MCF 10A (cell line): ENCODE data around the gene STX17. TPM values are rescaled to one million over a fixed set of nuclear protein-coding genes. Genes with fewer than 3 reads are reported as not detected.

ENCODE experiments used
- BruUV-seq: library from RNA; stranded (reverse); fragments of 400-500 nt; replicated peaks from 2 replicates; lab custom pipeline; 2021; lab: Mats Ljungman, UMichigan
- CTCF ChIA-PET: fragments of 300-600 bp; sonication (Branson Sonifier 250); formaldehyde crosslinking; extraction: SDS; loops from one replicate; lab custom pipeline; 2021; ENCODE audit warnings: antibody characterized with exemption, inconsistent platforms; lab: Yijun Ruan, JAX
- POLR2A ChIA-PET: fragments of 300-600, 350-650 bp; sonication (Branson Sonifier 250); formaldehyde crosslinking; extraction: SDS; loops from one replicate; lab custom pipeline; 2020; ENCODE audit warnings: antibody characterized with exemption, inconsistent platforms; lab: Yijun Ruan, JAX
- DNase-seq: peaks from one replicate; pipeline ENCODE4 v3.0.0-alpha.2; 2018; ENCODE audit not compliant: unreplicated experiment
- H3K27ac Mint-ChIP-seq: one replicate; pipeline ENCODE4 v1.8.0; 2022; ENCODE audit warnings: mild to moderate bottlenecking, low read depth, mixed read lengths; ENCODE audit not compliant: unreplicated experiment
- H3K27me3 Mint-ChIP-seq: one replicate; pipeline ENCODE4 v1.8.0; 2022; ENCODE audit warnings: mixed read lengths; ENCODE audit not compliant: insufficient read depth, unreplicated experiment
- H3K36me3 Mint-ChIP-seq: one replicate; pipeline ENCODE4 v1.8.0; 2022; ENCODE audit warnings: mild to moderate bottlenecking, moderate library complexity, mixed read lengths; ENCODE audit not compliant: insufficient read depth, unreplicated experiment
- H3K4me1 Mint-ChIP-seq: one replicate; pipeline ENCODE4 v1.8.0; 2022; ENCODE audit warnings: mixed read lengths; ENCODE audit not compliant: insufficient read depth, unreplicated experiment
- H3K4me3 Mint-ChIP-seq: one replicate; pipeline ENCODE4 v1.8.0; 2022; ENCODE audit warnings: mild to moderate bottlenecking, moderate library complexity, mixed read lengths; ENCODE audit not compliant: unreplicated experiment
- H3K9me3 Mint-ChIP-seq: one replicate; pipeline ENCODE4 v1.8.0; 2022; ENCODE audit warnings: mixed read lengths; ENCODE audit not compliant: unreplicated experiment
- intact Hi-C: fragments of 100-400 bp; cut with micrococcal nuclease; formaldehyde crosslinking; loops from 2 replicates; pipeline ENCODE4 v1.14.1; 2022
- total RNA-seq: library from RNA; stranded (reverse); gene quantifications from 2 replicates; pipeline ENCODE4 v1.2.3, GENCODE V29; 2022
- TF ChIP-seq, protein P1 (sequence below): fragments of 200-600 bp; IDR thresholded peaks from one replicate; pipeline ENCODE4 v1.8.0; 2022; ENCODE audit warnings: antibody characterized with exemption, mild to moderate bottlenecking; ENCODE audit not compliant: unreplicated experiment

The STX17 gene
- total RNA-seq, 1 experiment from 2014 or later = 32.4 TPM

DNA sequence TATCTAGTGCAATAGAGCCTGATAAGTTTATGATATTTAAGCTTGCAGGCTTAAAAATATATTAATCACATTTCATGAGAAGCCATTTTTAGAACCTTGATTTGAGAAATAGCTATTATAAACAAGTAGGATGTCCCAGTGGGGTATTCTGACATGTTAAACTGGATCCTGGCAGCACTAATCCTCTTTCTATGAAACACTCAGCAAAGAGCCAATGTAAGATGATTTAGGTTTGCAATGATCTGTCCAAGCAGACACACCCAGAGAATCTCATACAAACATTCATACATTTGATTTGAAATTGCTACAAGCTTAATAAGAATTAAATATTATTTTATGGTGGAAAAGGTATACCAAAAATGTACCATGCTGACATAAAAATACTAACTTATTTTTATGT, 105.8 kb downstream of the STX17 start:
- TF ChIP-seq, protein P1, sequence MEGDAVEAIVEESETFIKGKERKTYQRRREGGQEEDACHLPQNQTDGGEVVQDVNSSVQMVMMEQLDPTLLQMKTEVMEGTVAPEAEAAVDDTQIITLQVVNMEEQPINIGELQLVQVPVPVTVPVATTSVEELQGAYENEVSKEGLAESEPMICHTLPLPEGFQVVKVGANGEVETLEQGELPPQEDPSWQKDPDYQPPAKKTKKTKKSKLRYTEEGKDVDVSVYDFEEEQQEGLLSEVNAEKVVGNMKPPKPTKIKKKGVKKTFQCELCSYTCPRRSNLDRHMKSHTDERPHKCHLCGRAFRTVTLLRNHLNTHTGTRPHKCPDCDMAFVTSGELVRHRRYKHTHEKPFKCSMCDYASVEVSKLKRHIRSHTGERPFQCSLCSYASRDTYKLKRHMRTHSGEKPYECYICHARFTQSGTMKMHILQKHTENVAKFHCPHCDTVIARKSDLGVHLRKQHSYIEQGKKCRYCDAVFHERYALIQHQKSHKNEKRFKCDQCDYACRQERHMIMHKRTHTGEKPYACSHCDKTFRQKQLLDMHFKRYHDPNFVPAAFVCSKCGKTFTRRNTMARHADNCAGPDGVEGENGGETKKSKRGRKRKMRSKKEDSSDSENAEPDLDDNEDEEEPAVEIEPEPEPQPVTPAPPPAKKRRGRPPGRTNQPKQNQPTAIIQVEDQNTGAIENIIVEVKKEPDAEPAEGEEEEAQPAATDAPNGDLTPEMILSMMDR = no peak
- BruUV-seq = no TSS peak
- intact Hi-C loops = loop anchor here (5.0 kb wide), 1 partner anchor 205 kb away; no protein-coding TSS in a partner anchor

DNA sequence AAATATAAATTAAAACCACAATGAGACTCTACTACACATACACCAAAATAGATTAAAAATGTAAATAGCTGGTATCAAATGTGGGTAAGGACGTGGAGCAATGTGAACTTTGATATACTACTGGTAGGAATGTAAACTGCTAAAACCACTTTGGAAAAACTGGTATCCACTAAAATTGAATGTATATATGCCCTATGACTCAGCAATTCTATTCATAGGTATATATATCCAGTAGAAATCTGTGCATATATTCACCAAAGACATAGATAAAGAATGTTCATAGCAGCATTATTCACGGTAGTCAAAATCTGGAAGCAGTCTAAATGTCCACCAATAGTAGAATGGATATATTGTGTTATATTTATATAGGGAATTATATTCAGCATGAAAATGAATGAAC, 107.1 kb downstream of the STX17 start:
- no peaks in the 10 kb centered on the region for H3K4me1 Mint-ChIP-seq
- H3K36me3 Mint-ChIP-seq = peaks cover 31% of the 10 kb centered on the region
- no peak for DNase-seq
- POLR2A ChIA-PET = no interaction called here
- CTCF ChIA-PET = interaction anchor here (0.9 to 2.9 kb wide), 6 partner anchors 10 to 829 kb away, joined by 3 to 11 read pairs (median 6); no protein-coding TSS in a partner anchor
- intact Hi-C loops = loop anchor here (5.0 kb wide), 1 partner anchor 206 kb away; no protein-coding TSS in a partner anchor
- H3K4me3 Mint-ChIP-seq = no peak overlapping the region
- no peaks in the 10 kb centered on the region for H3K27me3 Mint-ChIP-seq
- TF ChIP-seq, protein P1 = no peak
- no TSS peak for BruUV-seq
- no peak overlapping the region for H3K27ac Mint-ChIP-seq
- peaks cover 7% of the 10 kb centered on the region for H3K9me3 Mint-ChIP-seq

More for the DNA sequence above, 105.8 kb downstream of the STX17 start:
- ChIA-PET POLR2A (interaction anchor here (0.6 kb wide), 1 partner anchor 749 kb away, joined by 3 read pairs; no protein-coding TSS in a partner anchor), CTCF (interaction anchor here (0.6 to 2.9 kb wide), 6 partner anchors 9 to 828 kb away, joined by 3 to 11 read pairs (median 4); no protein-coding TSS in a partner anchor)
- Mint-ChIP-seq H3K27me3 (no peaks in the 10 kb centered on the region), H3K9me3 (peaks cover 7% of the 10 kb centered on the region), H3K4me3 (no peak overlapping the region), H3K27ac (no peak overlapping the region), H3K4me1 (no peaks in the 10 kb centered on the region), H3K36me3 (peaks cover 27% of the 10 kb centered on the region)
- DNase-seq = no peak

DNA sequence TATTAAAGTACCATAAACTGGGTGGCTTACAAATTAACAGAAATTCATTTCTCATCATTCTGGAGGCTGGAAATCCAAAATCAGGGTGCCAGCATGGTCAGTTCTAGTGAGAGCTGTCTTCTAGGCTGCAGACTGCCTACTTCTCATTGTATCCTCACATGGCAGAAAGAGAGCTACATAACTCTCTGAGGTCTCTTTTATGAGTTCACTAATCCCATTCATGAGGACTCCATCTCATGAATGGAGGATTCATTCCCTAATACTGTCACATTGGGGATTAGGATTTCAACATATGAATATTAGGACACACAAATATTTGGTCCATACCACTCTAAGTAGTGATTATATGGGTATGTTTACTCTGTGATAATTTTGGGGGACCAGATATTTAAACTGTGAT, 108.4 kb downstream of the STX17 start:
- CTCF ChIA-PET = interaction anchor here (1.1 to 2.0 kb wide), 3 partner anchors 8 to 830 kb away, joined by 3 to 11 read pairs (median 5); no protein-coding TSS in a partner anchor
- no peaks in the 10 kb centered on the region for H3K4me1 Mint-ChIP-seq
- no peak for DNase-seq
- peaks cover 34% of the 10 kb centered on the region for H3K36me3 Mint-ChIP-seq
- H3K27ac Mint-ChIP-seq = no peak overlapping the region
- intact Hi-C loops = loop anchor here (5.0 kb wide), 1 partner anchor 208 kb away; no protein-coding TSS in a partner anchor
- no peaks in the 10 kb centered on the region for H3K27me3 Mint-ChIP-seq
- no TSS peak for BruUV-seq
- POLR2A ChIA-PET = no interaction called here
- H3K9me3 Mint-ChIP-seq = peaks cover 7% of the 10 kb centered on the region
- TF ChIP-seq, protein P1 = no peak
- no peak overlapping the region for H3K4me3 Mint-ChIP-seq

DNA sequence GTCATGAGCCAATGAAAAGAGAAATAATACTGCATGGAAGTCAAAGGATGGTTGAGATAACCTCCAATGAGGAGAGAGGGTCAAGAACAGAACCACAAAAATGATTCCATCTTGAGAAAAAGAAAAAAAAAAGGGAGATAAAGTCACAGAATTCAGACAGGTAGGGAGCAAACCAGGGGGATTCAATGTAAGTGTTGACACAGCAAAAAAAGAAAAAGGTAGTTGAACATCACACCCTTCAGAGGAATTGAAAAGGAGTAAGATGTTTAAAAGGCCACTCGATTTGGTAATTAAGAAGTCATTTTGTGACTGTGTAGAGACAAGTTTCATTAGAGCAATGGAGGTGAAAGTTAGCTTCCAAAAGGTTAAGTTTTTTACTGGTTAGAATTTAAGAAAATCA, 113.1 kb downstream of the STX17 start:
- H3K4me3 Mint-ChIP-seq = no peak overlapping the region
- intact Hi-C loops = no loop called here
- no peaks in the 10 kb centered on the region for H3K9me3 Mint-ChIP-seq
- H3K27me3 Mint-ChIP-seq = no peaks in the 10 kb centered on the region
- ChIA-PET POLR2A (no interaction called here), CTCF (interaction anchor here (0.6 kb wide), 2 partner anchors 110 to 765 kb away, joined by 3 read pairs; no protein-coding TSS in a partner anchor)
- H3K27ac Mint-ChIP-seq = no peak overlapping the region
- H3K4me1 Mint-ChIP-seq = no peaks in the 10 kb centered on the region
- BruUV-seq = no TSS peak
- H3K36me3 Mint-ChIP-seq = peaks cover 27% of the 10 kb centered on the region
- DNase-seq = no peak
- TF ChIP-seq, protein P1 = no peak

Other genes with a start within 250 kb of the STX17 start
- 0.16 and 0.25 TPM in 2 replicates for gene NR4A3, start 84.8 kb upstream of the STX17 start, total RNA-seq
- 26.3 and 31.8 TPM in 2 replicates for gene ERP44, start 192.3 kb downstream of the STX17 start, total RNA-seq
- gene INVS, start 192.6 kb downstream of the STX17 start, total RNA-seq = 21.9 and 24.9 TPM in 2 replicates